ENCODE measurements around the gene RNF8.

DNA sequence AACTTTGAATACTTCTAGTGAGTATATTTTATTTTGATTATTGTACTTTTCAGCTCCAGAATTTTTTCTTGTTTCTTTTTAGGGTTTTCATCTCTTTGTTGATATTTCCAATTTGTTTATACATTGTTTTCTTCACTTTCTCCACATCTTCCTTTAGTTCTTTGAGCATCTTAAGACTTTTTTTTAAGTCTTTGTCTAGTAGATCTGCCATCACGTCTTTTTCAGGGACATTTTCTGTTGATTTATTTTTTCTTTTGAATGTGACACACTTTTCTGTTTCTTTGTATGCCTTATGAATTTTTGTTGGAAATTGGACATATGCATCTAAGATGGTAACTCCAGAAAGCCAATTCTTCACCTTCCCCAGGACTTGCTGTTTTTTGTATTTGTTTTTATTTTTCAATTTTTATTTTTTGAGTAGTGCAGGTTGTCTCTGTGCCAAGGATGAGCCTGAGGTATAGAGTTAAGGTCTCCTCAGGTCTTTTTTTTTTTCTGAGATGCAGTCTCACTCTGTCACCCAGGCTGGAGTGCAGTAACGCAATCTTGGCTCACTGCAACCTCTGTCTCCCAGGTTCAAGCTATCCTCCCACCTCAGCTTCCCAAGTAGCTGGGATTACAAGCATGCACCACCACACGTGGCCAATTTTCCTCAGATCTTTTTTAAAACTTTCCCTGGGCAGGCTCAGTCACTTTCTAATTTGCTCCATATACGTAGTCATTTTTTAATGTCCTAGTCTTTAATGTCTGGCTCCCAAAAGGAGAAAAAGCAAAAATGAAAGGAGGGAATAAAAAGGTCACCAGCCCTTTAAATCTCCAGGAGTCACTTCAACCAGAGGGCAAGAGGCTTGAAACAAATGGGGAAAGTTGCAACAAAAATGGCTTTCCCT is 72.5 kb downstream of the RNF8 start:
- TF ChIP-seq, protein P1, sequence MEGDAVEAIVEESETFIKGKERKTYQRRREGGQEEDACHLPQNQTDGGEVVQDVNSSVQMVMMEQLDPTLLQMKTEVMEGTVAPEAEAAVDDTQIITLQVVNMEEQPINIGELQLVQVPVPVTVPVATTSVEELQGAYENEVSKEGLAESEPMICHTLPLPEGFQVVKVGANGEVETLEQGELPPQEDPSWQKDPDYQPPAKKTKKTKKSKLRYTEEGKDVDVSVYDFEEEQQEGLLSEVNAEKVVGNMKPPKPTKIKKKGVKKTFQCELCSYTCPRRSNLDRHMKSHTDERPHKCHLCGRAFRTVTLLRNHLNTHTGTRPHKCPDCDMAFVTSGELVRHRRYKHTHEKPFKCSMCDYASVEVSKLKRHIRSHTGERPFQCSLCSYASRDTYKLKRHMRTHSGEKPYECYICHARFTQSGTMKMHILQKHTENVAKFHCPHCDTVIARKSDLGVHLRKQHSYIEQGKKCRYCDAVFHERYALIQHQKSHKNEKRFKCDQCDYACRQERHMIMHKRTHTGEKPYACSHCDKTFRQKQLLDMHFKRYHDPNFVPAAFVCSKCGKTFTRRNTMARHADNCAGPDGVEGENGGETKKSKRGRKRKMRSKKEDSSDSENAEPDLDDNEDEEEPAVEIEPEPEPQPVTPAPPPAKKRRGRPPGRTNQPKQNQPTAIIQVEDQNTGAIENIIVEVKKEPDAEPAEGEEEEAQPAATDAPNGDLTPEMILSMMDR (IDR thresholded peaks at IDR 0.05 in 2 of 3, conservative IDR thresholded peaks at IDR 0.05 in 1 of 3; ENCODE audit: control insufficient read depth in 2 of 3, extremely low read depth in 1 of 3, insufficient read depth in 1 of 3, low read depth in 3 of 3, low read length in 3 of 3), result no peak
- TF ChIP-seq POLR2AphosphoS5 (IDR thresholded peaks at IDR 0.05; ENCODE audit: low read length) (no peak), EP300 (IDR thresholded peaks at IDR 0.05; ENCODE audit: borderline replicate concordance in 1 of 2, control insufficient read depth in 1 of 2, low read depth in 2 of 2, low read length in 2 of 2) (no peak), CREB1 (IDR thresholded peaks at IDR 0.05; ENCODE audit: low read depth) (no peak)

Measured in GM12878 (cell line).